ENCODE measurements around the gene TLK2. TPM values are rescaled to one million over a fixed set of nuclear protein-coding genes. Genes with fewer than 3 reads are reported as not detected.
A peak's percentile ranks its signal among the peaks of the same experiment; 100 is the strongest.
"Not testable (repeated sequence)": the region's sequence is repeated elsewhere in the genome, so short reads cannot be mapped to it uniquely, and the experiment has no call there.

Gene TLK2
- total RNA-seq (10 to 100 TPM; 25.8 to 41.9 (median 31.8) TPM), polyA plus RNA-seq (10 to 100 TPM in 1 of 2 donors, 1 to 10 TPM in 1; 9.2 to 12.0 TPM)
- long read RNA-seq, donor 1, transcript TLK2-203 (22 exons, 3,449 nt), result major isoform, 9 of 33 reads
- long read RNA-seq, donor 1, partial matches to known transcripts, result 2 of 33 reads
- long read RNA-seq, donor 1, other reads (novel, unspliced or antisense), result 19 of 33 reads
- long read RNA-seq, donor 2, transcript TLK2-208 (1 exons, 3,536 nt), result minor isoform, 6 of 46 reads
- long read RNA-seq, donor 2, transcript TLK2-203 (22 exons, 3,449 nt), result major isoform, 13 of 46 reads
- long read RNA-seq, donor 2, partial matches to known transcripts, result 0 of 46 reads
- long read RNA-seq, donor 2, other reads (novel, unspliced or antisense), result 24 of 46 reads
- long read RNA-seq, donor 3, partial matches to known transcripts, result 8 of 11 reads
- long read RNA-seq, donor 3, other reads (novel, unspliced or antisense), result 2 of 11 reads

DNA sequence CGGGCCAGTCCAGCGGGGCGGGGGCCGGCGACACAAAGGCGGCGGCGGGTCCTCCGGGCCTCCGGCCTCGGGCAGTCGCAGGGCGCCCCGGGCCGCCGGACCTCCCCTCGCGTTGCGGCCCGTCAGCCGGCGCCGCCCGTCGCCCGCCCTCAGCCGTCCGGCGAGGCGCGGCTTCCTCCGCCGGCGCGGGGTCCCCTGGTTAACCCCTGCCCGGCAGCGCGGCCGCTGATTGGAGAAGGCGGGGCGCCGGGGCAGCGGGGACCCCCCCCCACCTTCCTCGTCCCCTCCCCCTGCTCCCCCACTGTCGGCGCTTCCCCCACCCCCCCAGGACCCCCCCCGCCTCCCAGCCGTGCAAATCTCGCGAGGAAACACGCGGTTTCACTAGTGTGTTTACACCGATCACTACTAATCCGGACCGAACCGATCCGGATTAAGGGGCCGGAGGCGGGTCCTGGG lies at the start of gene TLK2:
TSS of gene TLK2 (plus strand) at position 402 of the 456 bp plus-strand sequence. CDS start 2,301 bp downstream, outside the sequence.
- no peaks in the 10 kb centered on the region for H3K9me3 ChIP-seq
- intact Hi-C loops (cut with DNase I), result no loop called here
- H3K4me3 ChIP-seq, result peak within 1 kb of the TSS; percentile 50 to 89 (median 80)
- TF ChIP-seq, protein P1, sequence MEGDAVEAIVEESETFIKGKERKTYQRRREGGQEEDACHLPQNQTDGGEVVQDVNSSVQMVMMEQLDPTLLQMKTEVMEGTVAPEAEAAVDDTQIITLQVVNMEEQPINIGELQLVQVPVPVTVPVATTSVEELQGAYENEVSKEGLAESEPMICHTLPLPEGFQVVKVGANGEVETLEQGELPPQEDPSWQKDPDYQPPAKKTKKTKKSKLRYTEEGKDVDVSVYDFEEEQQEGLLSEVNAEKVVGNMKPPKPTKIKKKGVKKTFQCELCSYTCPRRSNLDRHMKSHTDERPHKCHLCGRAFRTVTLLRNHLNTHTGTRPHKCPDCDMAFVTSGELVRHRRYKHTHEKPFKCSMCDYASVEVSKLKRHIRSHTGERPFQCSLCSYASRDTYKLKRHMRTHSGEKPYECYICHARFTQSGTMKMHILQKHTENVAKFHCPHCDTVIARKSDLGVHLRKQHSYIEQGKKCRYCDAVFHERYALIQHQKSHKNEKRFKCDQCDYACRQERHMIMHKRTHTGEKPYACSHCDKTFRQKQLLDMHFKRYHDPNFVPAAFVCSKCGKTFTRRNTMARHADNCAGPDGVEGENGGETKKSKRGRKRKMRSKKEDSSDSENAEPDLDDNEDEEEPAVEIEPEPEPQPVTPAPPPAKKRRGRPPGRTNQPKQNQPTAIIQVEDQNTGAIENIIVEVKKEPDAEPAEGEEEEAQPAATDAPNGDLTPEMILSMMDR (IDR thresholded peaks at IDR 0.05), result no peak
- ATAC-seq (peak; percentile 87 to 94 (median 92)), DNase-seq (peak; percentile 81 to 83)
- peaks cover 0 to 24% (median 4%) of the 10 kb centered on the region in 9 donors for H3K36me3 ChIP-seq
- H3K4me1 ChIP-seq, result peaks cover 0 to 45% (median 23%) of the 10 kb centered on the region in 9 donors
- H3K27me3 ChIP-seq, result no peaks in the 10 kb centered on the region
- WGBS, 2 donors, result 3 to 4% methylated on average over 13 to 54 of the region's 59 CpGs
- H3K27ac ChIP-seq, result peak within 1 kb of the TSS; percentile 89 to 97 (median 94)

DNA sequence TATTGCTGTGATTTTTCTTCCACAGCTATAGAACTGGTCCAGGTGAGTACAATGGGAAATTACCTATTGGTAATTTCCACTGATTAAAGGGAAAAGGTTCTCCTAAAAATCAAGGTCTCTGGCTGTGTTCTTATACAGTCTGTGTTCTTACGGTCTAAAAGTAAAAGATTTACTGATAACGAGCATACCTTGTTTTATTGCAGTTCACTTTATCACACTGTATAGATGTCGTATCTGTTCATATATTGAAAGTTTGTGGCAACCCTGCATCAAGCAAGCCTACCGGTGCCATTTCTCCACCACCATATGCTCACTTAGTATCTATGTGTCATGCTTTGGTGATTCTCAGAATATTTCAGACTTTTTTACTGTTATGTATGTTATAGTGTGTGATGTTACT lies 43.4 kb upstream of the TLK2 start:
- DNase-seq; H3K4me1 ChIP-seq; intact Hi-C loops (cut with DNase I); H3K4me3 ChIP-seq; ATAC-seq; H3K27me3 ChIP-seq; H3K27ac ChIP-seq; H3K9me3 ChIP-seq: not testable (repeated sequence)
- 90 to 94% methylated on average over 4 of the region's 4 CpGs for WGBS, 2 donors
- peaks cover 0 to 79% (median 8%) of the 10 kb centered on the region in 9 donors for H3K36me3 ChIP-seq

DNA sequence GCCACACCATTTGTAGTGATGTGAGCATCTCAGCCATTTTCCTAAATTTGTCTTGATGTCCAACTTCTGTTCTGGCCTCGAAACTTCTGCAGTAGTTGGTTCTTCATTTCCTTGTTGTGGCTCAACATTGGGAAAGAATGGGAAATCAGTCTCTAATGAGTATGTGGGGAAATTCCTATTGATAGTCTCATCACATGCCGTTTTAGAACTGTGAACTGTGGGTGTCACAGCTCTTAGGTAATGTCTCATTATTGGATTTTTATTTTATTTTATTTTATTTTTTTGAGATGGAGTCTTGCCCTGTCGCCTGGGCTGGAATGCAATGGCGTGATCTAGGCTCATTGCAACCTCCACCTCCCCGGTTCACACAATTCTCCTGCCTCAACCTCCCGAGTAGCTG lies 37.4 kb upstream of the TLK2 start:
- H3K4me1 ChIP-seq; H3K4me3 ChIP-seq; intact Hi-C loops (cut with DNase I); H3K27me3 ChIP-seq; ATAC-seq; DNase-seq; H3K27ac ChIP-seq; H3K9me3 ChIP-seq: not testable (repeated sequence)
- 97 to 98% methylated on average over 6 of the region's 6 CpGs for WGBS, 2 donors
- peaks cover 0 to 87% (median 30%) of the 10 kb centered on the region in 9 donors for H3K36me3 ChIP-seq

DNA sequence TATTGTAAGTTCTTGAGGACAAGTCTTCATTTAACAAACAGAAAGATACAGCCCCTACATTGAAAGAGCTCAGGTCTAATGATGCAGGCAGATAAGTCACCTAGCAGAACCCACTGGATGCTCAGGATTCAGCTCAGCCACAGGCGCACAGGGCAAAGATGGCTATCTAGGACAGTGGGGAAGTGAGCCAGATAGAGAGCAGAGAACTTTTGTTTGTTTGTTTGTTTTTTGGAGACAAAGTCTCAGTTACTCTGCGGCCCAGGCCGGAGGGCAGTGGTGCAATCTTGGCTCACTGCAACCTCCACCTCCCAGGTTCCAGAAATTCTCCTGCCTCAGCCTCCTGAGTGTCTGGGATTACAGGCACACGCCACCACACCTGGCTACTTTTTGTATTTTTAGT lies 34.6 kb upstream of the TLK2 start:
- ATAC-seq, result no peak
- WGBS, 2 donors, result 92 to 96% methylated on average over 4 of the region's 4 CpGs
- intact Hi-C loops (cut with DNase I), result no loop called here

DNA sequence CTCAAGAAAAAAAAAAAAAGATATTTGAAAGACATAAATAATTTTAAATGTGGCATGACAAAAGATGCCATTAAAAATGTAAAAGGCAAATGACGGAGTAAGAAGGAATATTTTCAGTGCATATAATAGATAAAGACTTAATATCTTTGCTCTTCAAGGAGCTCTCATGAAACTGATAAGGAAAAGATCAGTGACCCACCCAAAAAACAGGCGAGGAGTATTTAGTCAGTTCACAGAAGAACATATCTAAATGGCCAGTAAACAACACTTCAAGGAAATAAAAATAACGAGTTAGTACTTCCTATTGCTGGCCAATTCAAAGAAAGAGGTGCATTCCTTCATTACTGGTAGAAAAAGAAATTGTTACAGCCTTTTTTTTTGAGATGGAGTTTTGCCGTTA lies 32.8 kb upstream of the TLK2 start:
- intact Hi-C loops (cut with DNase I); H3K4me3 ChIP-seq; H3K27me3 ChIP-seq; ATAC-seq; H3K4me1 ChIP-seq; H3K27ac ChIP-seq; DNase-seq; H3K9me3 ChIP-seq: not testable (repeated sequence)
- 92 to 94% methylated on average over 4 of the region's 4 CpGs for WGBS, 2 donors
- H3K36me3 ChIP-seq, result peaks cover 0 to 99% (median 36%) of the 10 kb centered on the region in 9 donors

More for the DNA sequence above, 34.6 kb upstream of the TLK2 start:
- H3K36me3 ChIP-seq, result peaks cover 0 to 100% (median 37%) of the 10 kb centered on the region in 9 donors
- H3K4me1 ChIP-seq, result no peaks in the 10 kb centered on the region
- TF ChIP-seq, protein P1 (IDR thresholded peaks at IDR 0.05), result no peak
- no peaks in the 10 kb centered on the region for H3K9me3 ChIP-seq
- no peak overlapping the region for H3K27ac ChIP-seq
- no peak for DNase-seq
- no peaks in the 10 kb centered on the region for H3K27me3 ChIP-seq
- no peak overlapping the region for H3K4me3 ChIP-seq

DNA sequence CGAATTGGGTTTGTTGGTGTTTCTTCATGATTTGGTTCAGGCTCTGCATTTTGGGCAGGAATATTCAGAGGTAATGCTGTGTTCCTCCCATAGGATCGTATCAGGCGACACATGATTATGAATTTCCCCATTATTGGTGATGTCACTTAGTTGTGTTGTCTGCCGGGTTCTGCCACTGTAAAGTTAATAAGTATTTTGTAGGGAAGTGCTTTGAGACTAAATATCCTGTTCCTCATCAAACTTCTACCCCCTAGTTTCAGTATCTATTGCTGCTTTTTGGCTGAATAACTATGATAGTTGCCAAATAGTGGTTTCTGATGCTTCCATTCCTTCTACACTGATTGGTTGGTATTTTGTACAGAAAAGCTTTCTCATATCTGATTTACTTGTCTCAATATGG lies 26.4 kb upstream of the TLK2 start:
- H3K9me3 ChIP-seq; H3K4me1 ChIP-seq; ATAC-seq; H3K4me3 ChIP-seq; intact Hi-C loops (cut with DNase I); H3K27ac ChIP-seq; H3K27me3 ChIP-seq; DNase-seq: not testable (repeated sequence)
- 89 to 93% methylated on average over 4 of the region's 4 CpGs for WGBS, 2 donors
- H3K36me3 ChIP-seq, result peaks cover 0 to 37% (median 8%) of the 10 kb centered on the region in 9 donors

DNA sequence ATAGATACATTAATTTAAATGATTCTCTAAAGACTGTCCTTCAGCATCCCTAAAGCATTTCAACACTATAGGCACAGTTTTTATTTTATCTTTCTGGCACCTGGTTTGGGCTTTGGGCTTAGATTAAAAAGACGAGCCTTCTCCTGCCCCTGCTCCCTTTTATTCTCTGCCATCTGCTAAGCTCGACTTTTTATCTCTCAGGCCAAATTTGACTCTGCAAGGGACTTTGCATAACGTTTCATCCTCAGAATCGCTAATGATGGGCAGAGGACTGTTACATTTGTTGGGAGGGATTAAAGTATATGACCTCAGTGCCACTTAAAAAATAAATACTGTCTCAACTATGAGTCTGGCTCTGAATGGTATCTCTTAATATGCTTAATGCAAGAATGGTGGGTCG lies 25.6 kb upstream of the TLK2 start:
- ATAC-seq; H3K9me3 ChIP-seq; H3K4me3 ChIP-seq; intact Hi-C loops (cut with DNase I); H3K4me1 ChIP-seq; H3K27me3 ChIP-seq; H3K27ac ChIP-seq; DNase-seq: not testable (repeated sequence)
- peaks cover 0 to 29% (median 4%) of the 10 kb centered on the region in 9 donors for H3K36me3 ChIP-seq
- 62 to 68% methylated on average over 5 of the region's 5 CpGs for WGBS, 2 donors

DNA sequence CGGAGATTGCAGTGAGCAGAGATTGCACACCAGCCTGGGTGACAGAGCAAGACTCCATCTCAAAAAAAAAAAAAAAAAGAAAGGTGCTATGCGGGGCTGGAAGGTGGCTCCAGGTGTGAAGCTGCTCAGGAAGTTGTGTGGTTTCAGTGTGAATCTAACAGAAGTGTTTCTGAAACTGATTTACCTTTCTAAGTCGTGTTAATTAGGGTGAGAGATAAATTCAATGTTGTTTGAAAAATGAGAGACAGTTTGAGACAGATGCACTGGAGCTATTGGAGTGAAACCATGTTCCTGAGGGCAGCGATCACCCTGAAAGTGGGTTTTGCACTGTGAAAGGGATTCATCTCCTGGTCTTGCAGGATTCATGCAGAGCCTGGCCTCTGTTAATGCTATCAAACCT lies 25.0 kb upstream of the TLK2 start:
- H3K9me3 ChIP-seq; H3K4me3 ChIP-seq; DNase-seq; H3K27ac ChIP-seq; H3K4me1 ChIP-seq; ATAC-seq; intact Hi-C loops (cut with DNase I); H3K27me3 ChIP-seq: not testable (repeated sequence)
- 82 to 86% methylated on average over 4 of the region's 4 CpGs for WGBS, 2 donors
- peaks cover 0 to 23% (median 3%) of the 10 kb centered on the region in 9 donors for H3K36me3 ChIP-seq

DNA sequence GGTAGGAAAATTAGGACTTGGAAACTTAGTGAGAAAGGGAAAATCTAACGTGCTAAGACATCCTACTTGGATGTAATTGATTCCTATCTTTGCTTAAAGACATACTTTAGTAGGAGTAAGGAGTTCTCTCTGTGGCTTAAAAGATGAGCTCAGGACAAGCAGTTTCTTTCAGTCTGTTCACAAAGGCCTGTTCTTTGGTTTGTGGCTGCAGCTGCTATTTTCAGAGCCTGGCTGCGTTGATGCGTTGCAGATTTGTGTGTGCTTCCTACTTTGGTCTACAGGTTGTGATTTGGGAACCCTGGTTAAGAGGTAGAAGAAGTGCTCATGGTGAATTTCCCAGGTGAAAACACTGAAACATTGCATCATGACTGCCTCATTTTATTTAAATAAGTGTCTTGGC lies 24.5 kb upstream of the TLK2 start:
- ATAC-seq; DNase-seq; intact Hi-C loops (cut with DNase I); H3K27me3 ChIP-seq; H3K27ac ChIP-seq; H3K4me1 ChIP-seq; H3K4me3 ChIP-seq; H3K9me3 ChIP-seq: not testable (repeated sequence)
- 66 to 81% methylated on average over 3 of the region's 3 CpGs for WGBS, 2 donors
- H3K36me3 ChIP-seq, result peaks cover 0 to 18% (median 3%) of the 10 kb centered on the region in 9 donors
